SKM-1 treated with dmso at 0.1 percent for 144 hours (cell line): ENCODE data around the gene TRAPPC10.

ENCODE experiments used
- DNase-seq: peaks from one replicate; lab custom pipeline; 2025; ENCODE audit not compliant: unreplicated experiment; lab: John Stamatoyannopoulos, UW

TRAPPC10 gene

GRCh38 chr21:44002511-44002910 lies 9.6 kb upstream of the TRAPPC10 start:
- DNase-seq = no peak

DNA sequence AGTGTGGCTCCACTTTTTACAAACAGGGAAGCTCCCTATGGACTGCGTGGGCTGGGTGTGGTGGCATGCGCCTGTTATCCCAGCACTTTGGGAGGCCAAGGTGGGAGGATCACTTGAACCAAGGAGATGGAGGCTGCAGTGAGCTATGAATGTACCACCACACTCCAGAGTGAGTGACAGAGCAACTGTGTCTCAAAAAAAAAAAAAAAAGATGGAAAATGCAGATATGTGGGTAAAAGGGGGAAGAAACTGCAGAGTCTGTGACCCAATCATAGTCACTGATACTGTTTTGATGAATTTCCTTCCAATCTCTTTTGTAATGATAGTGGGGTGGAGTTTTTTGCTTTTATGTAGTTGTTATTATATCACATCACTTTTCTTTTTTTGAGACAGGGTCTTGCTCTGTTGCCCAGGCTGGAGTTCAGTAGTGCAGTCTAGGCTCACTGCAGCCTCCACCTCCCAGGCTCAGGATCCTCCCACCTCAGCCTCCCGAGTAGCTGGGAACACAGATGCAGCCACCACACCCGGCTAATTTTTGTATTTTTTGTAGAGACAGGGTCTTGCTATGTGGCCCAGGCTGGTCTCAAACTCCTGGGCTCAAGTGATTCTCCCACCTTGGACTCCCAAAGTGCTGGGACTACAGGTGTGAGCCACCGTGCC lies 8.7 kb upstream of the TRAPPC10 start:
- DNase-seq = no peak

GRCh38 chr21:44005071-44005470 lies 7.0 kb upstream of the TRAPPC10 start:
- DNase-seq = no peak

DNA sequence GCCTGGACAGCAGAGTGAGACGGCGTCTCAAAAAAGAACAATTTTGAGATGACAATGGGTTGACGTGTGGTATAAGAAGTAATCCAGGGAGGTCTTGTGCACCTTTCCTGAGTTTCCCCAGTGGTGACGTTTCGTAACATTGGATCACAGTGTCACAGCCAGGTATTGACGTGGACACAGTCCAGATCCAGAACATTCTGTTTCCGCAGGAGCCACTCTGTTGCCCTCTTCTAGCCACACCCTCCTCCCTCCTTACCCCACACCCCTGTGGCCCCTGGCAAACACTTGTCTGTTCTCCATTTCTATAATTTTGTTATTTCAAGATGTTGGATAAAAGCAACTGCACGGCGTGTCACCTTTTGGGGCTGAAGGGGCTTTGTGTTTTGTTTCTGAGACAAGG lies 6.5 kb upstream of the TRAPPC10 start:
- DNase-seq = no peak

DNA sequence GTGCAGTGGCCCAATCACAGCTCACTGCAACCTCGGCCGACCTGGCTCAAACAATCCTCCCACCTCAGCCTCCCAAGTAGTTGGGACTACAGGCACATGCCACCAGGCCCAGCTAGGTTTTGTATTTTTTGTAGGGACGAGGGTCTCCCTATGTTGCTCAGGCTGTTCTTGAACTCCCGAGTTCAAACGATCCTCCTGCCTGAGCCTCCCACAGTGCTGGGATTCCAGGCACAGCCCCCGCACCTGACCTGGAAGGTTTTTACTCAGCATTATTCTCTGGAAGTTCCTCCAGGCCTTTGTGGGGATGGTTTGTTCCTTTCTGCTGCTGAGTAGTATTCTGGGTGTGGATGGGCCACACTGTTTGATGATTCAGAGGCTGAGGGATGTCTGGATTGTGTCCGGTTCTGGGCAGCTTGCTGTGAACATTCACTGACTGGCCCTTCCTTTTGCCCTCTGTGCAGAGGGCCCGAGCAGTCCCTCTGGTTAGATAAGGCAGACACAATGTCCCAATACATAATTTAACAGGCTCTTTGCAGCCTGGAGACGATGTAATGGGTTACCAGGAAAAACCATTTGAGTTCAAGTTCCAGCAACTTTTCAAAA lies 6.0 kb upstream of the TRAPPC10 start:
- DNase-seq = no peak

DNA sequence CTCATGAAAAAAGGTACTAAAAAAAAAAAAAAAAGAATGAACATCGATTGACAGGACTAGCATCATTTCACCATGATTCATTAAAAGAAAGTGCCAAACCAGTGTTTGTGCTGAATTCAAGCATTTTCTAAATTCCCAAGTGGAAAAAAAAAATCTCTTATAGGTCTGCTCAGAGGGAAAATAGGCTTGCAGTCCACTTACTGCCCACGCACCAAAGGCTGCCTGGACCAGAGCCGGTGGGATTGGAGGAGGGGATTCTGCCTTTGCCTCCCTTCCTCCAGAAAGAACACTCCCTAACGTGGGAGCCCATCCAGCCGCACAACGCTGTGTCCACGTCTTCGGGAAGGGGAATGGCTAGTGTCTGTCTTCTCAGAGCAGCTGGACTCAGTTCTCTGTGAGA lies 5.5 kb upstream of the TRAPPC10 start:
- DNase-seq = no peak

GRCh38 chr21:44010429-44010828 lies 1.7 kb upstream of the TRAPPC10 start:
- peak; percentile 54 for DNase-seq

DNA sequence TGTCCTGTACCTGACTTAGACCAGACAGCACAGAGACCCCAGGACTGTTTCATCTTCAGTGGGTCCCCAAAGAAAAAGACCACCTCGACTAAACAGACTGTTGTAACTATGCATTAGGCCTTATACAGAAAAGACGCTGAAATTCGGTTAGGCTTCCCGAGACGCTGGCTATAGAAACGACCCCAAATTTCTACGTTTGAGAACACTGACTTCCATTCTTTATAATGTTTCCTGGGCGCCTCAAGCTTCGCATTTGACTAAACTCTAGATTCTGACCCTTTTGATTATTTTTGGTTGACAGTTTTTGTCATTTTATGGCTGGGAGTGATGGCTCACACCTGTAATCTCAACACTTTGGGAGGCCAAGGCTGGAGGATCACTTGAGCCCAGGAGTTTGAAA lies 986 bp upstream of the TRAPPC10 start:
- DNase-seq = no peak

GRCh38 chr21:44012474-44013379 lies 618 bp downstream of the TRAPPC10 start:
- DNase-seq = peak; percentile 61

- peak; percentile 59 for DNase-seq
These were observed 1.4 kb downstream of the TRAPPC10 start for GRCh38 chr21:44013380-44014088.

DNA sequence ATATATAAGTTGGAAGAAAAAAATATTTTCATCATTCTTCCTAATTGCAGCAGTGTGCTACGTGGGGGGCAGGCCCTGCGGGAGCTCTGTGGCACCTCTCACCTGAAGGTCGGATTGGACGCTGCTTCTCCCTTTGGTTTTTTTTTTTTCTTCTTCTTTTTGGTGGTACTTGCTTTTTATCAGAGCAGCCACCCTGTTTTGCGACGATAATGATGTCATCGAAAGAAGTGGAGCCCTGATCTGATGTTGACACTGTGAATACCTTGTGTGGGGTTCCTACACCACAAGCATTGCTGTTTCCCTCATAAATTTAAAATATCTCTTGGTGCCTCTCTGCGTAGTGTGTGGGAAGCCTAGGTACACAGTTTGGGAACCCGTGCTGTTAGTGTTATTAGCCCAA lies 5.5 kb downstream of the TRAPPC10 start:
- DNase-seq = no peak

DNA sequence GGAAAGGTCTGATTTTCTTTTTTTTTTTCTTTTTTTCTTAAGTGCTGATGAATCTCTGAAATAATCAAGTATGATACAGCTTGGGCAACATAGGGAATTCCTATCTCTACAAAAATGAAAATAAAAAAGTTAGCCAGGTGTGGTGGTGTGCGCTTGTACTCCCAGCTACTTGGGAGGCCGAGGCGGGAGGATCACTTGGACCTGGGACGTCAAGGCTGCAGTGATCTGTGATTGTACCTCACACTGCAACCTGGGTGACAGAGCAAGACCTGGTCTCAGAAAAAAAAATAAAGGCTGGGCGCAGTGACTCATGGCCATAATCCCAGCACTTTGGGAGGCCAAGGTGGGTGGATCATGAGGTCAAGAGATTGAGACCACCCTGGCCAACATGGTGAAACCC lies 6.0 kb downstream of the TRAPPC10 start:
- DNase-seq = no peak

DNA sequence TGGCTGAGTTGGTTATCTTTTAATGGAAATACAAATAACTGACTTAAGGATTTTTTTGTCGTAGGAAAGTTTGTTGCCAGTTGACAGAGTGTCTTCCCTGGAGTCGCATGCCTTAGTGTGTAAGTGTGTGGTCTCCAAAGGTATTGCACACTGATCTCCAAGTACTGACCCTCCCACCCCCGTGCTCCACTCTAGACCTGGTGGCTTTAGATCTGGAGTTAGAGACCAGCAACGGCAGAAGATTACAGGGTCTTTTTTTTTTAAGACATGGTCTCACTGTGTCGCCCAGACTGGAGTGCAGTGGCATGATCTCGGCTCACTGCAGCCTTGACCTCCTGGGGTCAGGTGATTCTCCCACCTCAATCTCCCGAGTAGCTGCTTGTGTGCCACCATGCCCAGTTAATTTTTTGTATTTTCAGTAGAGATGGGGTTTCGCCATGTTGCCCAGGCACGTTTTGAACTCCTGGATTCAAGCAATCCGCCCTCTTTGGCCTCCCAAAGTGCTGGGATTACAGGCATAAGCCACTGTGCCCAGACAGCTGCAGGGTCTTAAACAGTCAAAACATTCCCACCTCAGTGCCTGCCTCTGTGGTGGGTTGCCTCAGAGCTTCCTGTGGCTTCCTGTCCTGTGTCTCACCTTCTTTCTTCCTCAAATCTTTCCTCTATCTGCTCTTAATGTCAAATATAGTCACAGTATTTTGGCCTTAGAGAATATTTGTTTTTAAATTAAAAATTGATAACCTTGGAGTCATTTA lies 6.9 kb downstream of the TRAPPC10 start:
- no peak for DNase-seq

DNA sequence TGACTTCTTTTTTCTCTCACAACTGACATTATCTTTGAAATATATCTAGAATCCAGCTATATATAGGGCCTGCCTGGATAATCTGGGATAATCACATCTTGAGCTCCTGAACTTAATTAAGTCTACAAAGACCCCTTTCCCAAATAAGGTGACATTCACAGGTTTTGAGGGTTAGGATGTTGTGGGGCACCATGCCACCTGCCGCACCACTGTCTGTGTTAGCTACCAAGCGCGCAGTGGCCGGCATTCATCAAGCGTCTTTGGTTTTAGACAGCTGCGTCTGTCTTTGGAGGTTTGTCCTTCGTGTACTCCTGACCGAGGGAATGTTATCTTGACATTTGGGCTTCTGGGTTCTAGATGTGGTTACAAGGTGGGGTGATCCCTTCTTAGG lies 7.5 kb downstream of the TRAPPC10 start:
- DNase-seq = no peak

GRCh38 chr21:44020551-44020950 lies 8.4 kb downstream of the TRAPPC10 start:
- no peak for DNase-seq

DNA sequence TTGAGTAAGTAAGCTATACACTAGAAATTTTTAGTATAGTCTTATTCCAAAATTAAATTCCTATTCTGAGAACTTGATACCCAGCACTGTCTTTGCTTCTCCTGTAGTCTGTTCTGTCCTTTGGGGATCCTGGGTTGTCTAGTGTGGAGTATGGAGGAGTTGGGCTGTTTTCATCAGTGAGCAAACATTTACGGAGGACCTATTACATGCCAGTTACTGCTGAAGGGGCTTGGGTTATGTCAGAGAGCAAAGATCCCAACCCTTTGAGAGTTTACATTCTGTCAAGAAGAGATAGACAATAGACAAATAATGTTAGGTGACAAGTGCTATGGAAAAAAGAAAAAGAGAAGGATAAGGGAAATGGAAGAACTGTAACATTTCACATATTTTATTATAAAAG lies 9.0 kb downstream of the TRAPPC10 start:
- DNase-seq = no peak

DNA sequence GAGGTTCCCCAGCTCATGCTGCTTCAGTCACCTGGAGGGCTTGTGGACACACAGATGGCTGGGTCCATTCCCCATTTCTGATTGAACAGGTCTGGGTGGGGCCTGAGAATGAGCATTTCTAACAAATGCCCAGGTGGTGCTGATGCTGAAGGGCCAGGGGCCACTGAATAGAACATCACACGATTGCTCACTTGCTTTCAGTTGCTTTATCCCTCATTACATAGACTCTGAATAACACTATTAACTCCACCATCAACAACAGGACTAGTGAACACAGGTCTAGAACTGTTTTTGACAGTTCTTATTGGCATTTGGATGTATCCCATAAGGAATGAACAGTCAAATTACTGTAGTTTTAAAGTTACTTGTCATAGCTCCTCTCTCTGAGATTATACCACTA lies 12.1 kb downstream of the TRAPPC10 start:
- DNase-seq = no peak

DNA sequence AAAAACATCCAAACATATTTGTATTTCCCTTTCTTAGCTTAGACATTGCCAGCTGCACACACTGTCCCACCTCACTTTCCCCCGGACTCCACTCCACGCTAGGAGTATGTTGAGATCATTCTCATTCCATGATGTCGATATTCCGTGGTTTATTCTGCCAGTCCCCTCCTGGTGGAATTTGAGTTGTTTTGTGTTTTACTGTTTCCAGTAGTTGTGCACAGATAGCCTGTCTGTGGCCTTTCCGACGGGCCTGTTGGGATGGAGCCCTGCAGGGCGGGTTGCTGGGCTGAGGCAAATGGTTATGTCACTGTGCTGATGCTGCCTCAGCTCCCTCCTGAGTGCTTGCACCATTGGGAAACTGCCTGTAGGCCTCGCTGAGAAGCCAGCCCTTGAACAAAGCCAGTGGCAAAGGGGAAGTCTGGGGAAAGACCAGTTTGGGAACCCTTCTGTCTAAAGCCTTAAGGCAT lies 12.8 kb downstream of the TRAPPC10 start:
- DNase-seq = peak; percentile 79

- DNase-seq = no peak
These were observed 15.6 kb downstream of the TRAPPC10 start for GRCh38 chr21:44027607-44028286.

- DNase-seq = no peak
These were observed 16.2 kb downstream of the TRAPPC10 start for GRCh38 chr21:44028287-44028659.
